HG03064 (cell line): ENCODE data around the gene POU2F1.

Experiments
- ATAC-seq: cut with Tn5 transposase; IDR thresholded peaks from one replicate; pipeline ENCODE4 v1.9.1; 2021; ENCODE audit warnings: low read depth; ENCODE audit not compliant: unreplicated experiment

The POU2F1 gene

GRCh38 chr1:167345386-167345733 lies 124.7 kb downstream of the POU2F1 start:
- ATAC-seq = no peak

GRCh38 chr1:167357305-167357704 lies 136.6 kb downstream of the POU2F1 start:
- ATAC-seq = no peak

- no peak for ATAC-seq
Observed at GRCh38 chr1:167359295-167359694, 138.6 kb downstream of the POU2F1 start.

DNA sequence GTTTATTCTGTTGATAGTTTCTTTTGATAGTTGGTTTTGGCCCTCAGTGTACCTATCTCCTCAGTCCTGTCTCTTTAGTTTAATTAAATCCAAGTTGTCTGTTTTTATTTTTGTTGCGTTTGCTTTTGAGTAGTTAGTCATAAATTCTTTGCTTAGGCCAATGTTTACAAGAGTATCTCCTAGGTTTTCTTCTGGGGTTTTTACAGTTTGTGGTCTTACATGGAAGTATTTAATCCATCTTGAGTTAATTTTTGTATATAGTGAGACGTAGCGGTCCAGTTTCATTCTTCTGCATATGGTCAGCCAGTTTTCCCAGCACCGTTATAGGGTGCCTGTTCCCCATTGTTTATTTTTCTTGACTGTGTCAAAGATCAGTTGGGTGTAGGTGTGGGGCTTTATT lies 139.4 kb downstream of the POU2F1 start:
- no peak for ATAC-seq

DNA sequence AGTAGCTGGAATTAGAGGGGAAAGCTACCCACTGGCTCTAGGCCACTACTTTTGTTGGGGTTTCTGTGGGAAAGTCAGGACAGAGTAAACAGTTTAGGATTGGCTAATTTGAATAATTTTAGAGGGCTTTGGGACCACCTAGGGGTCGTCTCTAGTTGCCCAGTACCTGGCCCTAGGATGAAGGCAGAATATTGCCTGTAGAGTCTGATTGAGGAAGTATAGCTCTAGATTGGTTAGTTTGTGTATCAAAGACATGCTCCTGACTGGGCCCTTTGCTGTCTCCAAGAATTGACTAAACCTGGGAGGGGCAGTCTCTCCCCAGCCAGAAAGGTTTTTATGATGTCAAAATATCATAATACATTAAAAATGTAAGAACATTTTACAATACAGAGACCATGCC lies 142.0 kb downstream of the POU2F1 start:
- no peak for ATAC-seq

DNA sequence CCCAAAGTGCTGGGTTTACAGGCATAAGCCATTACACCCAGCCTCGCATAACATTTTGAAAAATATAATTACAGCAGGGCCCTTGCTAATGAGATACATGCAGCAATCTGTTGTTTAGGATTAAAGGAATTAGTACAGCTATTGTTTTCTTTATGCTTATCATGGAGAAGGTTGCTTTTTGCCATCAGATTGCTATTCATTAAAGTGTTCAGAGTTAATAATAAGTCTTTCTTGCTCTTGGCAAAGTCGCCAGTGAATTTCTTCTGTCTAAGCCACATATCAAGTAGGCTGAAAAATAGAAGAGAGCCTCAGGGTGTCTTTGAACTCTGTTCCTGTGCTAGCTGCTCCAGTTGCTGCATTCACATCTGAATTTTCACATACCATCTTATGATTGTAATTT lies 144.1 kb downstream of the POU2F1 start:
- no peak for ATAC-seq

DNA sequence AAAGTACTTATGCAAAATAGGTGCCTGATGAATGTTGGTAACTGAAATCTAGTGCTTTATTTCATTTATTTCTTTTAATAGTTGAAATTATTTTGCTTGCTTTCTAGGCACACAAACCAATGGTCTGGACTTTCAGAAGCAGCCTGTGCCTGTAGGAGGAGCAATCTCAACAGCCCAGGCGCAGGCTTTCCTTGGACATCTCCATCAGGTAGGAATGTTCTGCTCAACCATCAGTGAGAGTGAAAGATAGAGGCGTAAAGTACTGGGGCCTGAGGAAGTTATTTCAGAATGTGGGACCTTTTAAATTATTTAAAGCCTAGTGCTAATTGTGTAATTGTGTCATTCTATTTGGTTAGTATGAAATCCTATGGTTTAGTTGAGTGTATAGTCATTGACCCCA lies 144.7 kb downstream of the POU2F1 start:
- ATAC-seq = no peak

DNA sequence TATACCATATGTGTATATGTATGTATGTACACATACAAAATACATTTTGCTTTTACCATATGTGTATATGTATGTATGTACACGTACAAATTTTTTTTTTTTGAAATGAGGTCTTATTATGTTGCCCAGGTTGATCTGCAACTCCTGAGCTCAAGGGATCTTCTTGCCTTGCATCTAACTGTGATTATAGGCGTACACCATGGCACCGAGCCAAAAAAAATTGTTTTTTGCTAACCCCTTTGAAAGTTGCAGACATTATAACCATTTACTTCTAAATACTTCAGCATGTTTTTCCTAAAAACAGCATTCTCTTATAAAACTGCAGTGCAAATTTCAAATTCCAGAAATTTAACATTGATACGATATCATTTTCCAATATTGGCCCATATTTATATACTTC lies 147.0 kb downstream of the POU2F1 start:
- ATAC-seq = no peak

DNA sequence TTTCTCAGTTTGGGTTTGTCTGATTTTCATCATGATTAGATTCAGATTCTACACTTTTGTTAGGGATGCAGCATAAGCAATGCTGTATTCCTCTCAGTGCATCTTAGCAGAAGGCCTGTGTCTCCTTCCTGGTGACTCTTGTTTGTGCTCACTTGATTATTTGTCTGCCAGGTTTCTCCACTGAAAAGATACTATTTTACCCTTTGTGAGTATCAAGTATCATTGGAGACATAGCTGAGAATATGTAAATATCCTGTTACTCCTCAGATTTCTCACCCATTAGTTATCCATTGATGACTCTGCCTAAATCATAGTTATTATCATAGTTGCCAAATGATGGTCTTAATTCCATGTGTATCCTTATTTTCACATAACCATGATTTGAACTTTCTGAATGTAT lies 148.5 kb downstream of the POU2F1 start:
- ATAC-seq = no peak

DNA sequence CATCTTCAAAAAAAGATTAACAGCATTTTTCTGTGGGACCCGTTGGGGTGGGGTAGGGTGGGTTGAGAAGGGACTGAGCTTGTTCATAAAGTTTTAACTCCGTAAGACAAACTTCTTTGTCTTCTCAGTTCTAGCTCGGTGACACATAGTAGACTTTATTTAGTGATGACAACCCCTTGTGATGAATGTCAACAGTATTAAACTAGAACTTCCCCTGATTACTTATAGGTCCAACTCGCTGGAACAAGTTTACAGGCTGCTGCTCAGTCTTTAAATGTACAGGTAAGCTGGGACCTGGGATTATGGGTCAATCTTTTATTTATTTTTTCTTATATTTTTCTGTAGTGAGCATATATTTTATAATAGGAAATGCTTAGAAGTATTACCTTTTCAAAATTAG lies 149.2 kb downstream of the POU2F1 start:
- ATAC-seq = no peak

DNA sequence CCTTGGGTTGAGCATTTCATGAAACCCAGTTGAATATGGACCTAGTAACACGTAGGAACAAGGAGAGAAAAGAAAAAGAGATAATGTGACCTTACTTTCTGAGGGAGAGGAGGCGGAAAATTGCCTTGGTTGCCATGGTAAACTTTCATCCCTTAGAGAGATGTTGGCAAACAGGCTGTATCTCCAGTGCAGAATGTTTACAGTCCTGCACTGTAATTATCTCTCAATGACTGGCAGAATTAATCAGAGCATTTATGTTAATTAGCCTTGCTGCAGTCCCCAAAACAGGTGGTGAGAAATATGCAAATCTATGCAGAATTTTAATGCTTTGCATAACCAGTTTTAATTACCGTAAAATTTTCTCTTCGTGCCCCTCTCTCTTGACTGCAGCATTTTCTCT lies 150.3 kb downstream of the POU2F1 start:
- ATAC-seq = no peak

GRCh38 chr1:167373398-167373797 lies 152.7 kb downstream of the POU2F1 start:
- no peak for ATAC-seq

DNA sequence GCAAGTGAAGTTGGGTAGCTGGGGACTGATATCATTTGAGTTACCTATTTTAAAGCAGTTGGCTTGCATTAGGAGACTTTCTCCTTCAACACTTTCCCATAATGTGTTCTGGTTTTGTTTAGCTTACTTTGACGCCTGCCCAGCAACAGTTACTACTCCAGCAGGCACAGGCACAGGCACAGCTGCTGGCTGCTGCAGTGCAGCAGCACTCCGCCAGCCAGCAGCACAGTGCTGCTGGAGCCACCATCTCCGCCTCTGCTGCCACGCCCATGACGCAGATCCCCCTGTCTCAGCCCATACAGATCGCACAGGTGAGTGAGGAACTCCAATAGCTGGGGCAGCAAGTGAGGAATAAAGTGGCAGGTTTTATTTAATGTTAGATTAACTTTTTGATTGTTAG lies 153.3 kb downstream of the POU2F1 start:
- no peak for ATAC-seq

- ATAC-seq = no peak
Observed at GRCh38 chr1:167375949-167376348, 155.3 kb downstream of the POU2F1 start.

DNA sequence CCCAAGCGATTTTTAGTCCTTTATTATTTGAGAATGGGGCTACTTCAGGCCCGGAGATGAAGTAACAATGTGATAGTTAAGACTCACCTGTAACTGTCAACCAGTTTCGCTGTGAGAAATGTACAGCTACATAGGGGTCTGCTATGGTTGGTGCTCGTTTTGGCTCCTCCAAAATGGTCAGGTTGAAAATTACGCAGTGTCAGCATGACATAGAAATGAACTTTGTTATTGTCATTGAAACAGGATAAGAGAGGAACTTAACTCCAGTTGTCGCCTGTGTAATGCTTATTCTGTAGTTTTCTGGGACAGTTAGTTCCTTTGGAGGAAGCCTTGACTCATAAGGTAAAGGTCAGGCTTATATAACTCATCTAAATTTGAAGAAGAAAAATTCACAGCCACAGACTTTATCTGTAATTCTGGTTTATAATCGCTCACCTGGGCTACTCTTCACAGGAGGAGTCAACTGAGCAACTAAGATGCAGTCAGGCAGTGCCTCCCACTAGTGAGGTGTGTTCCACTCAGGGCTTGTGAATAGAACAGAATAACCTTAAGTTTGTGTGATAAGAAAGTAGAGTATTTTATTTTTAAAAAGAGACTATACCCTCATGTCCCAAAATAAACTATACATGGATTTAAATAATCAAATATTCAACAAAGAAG lies 166.7 kb downstream of the POU2F1 start:
- ATAC-seq = no peak

DNA sequence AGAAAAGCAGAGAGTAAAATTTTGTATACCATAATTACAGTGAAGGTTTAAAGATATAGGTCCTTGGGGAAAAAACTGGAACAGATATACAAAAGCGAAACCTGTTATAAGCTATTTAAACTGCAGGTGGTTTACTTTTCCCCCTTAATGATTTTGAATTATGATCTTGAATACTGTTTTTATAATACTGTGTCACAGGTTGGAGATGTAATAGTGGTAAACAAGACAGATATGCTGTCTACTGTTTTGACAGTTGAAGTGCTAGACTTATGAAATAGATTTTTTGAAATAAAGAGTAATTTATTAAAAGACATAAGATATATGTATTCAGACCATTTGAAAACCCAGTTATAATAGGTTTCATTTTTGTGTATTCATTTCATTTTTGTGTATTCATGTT lies 168.3 kb downstream of the POU2F1 start:
- ATAC-seq = no peak

DNA sequence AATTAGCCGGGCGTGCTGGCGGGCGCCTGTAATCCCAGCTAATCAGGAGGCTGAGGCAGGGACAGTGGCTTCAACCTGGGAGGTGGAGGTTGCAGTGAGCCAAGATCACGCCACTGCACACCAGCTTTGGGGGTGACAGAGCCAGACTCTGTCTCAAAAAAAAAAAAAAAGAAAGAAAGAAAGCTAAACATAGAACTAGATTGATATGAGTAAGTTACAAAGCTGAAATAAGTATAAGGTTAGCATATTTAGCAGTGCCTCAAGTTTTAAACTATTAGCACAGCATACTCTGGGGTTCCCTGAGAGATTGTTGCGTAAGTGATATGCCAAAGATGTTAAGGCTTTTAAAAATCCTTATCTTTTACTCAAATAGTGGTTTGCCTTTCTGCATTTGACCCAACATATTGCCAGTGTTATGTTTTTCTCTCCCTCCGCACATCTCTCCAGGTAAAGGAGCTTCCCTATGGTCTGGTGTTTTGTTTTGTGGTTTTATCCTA lies 171.6 kb downstream of the POU2F1 start:
- no peak for ATAC-seq

- ATAC-seq = no peak
Observed at GRCh38 chr1:167400359-167400953, 179.8 kb downstream of the POU2F1 start.

DNA sequence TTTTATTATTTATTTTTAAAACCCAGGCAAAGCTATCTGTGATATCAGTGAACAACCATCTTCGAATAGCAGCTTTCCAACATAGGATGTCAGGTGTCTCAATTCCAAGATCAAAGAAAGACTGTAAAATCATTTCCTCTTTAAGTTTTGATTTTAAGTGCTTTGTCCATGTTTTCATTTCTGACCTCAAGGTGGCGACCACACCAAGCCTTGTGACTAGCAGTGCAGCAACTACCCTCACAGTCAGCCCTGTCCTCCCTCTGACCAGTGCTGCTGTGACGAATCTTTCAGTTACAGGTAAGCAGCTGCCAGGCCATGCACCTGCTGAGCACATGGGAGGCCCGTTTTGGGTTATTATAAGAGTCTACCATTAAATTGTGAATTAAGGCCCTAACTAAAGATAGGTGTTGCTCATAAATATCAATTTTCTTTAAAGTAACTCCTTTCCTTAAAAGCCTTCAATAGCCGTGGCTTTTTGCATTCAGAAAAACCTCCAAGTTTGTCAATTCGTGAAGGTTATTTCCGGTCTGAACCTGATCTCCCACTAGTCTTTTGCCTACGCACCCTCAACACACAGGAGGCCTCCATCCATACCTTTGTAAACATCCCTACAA lies 180.7 kb downstream of the POU2F1 start:
- ATAC-seq = peak; percentile 65

GRCh38 chr1:167404161-167404888 lies 183.6 kb downstream of the POU2F1 start:
- ATAC-seq = no peak

DNA sequence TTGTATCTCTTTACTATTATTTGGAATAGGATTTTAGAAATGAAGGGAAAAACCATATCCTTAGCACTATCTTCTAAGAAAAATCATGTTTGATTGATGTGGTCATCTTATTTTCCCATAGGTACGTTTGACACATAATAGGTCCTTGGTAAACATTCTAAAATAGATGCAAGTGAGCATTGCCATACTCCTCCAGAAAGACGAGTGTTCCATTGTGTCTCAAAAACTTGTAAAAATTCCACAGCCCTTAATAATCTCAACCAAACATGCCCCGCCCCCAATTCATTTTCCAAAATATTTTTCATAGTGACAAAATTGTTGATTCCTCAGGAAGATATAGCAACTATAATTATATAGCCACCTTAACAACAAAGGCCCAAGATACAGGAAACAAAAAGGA lies 184.2 kb downstream of the POU2F1 start:
- ATAC-seq = no peak

- ATAC-seq = no peak
Observed at GRCh38 chr1:167408355-167408754, 187.7 kb downstream of the POU2F1 start.
